ENCODE data around the gene XYLB. TPM values are rescaled to one million over a fixed set of nuclear protein-coding genes. Genes with fewer than 3 reads are reported as not detected.

Gene XYLB
- polyA plus RNA-seq, 1 of the 3 experiments (the other 2 are of a cell fraction), result 2.7 TPM

DNA sequence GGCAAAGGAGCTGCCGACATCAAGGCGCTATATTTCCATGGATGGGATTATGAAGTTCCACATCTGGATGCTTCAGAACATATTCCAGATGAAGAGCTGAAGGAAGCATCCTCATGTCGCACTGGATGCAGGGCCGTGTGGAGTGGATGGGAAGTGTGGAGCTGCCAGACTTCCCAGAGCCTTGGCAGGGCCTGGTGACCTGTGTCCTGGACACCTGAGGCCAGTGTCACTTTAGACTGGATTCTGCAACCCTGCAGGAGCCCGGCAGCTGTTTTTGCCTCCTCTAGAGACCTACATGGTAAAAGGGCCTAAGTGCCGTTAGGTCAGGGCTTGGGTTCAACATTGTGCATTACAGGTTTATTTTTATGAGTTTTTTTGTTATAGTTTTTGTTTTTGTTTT lies 11.3 kb upstream of the XYLB start:
- 80% methylated on average over 6 of the region's 6 CpGs for WGBS (ENCODE audit: low lambda C conversion rate)
- Histone ChIP-seq H3K9ac (no peak overlapping the region), H3K36me3 (replicated peaks in 1 of 2; ENCODE audit: control insufficient read depth in 1 of 2, insufficient read depth in 2 of 2, low read length in 1 of 2) (no peaks in the 10 kb centered on the region), H4K20me1 (ENCODE audit: insufficient read depth) (no peaks in the 10 kb centered on the region), H3K79me2 (ENCODE audit: insufficient read depth) (no peaks in the 10 kb centered on the region), H3K9me3 (no peaks in the 10 kb centered on the region), H3F3A (replicated peaks; ENCODE audit: insufficient read depth) (no peaks in the 10 kb centered on the region), H3K4me2 (no peak overlapping the region), H3K4me3 (ENCODE audit: low read depth in 2 of 2, low read length in 1 of 2) (no peak overlapping the region), H3K4me1 (ENCODE audit: control insufficient read depth in 1 of 2, insufficient read depth in 2 of 2, low read depth in 1 of 2, low read length in 1 of 2) (no peaks in the 10 kb centered on the region), H3K27ac (ENCODE audit: low read depth in 2 of 2, low read length in 1 of 2) (no peak overlapping the region), H3K9me2 (no peaks in the 10 kb centered on the region), H3K27me3 (ENCODE audit: insufficient read depth) (no peaks in the 10 kb centered on the region; the same call in 1 of the 2 replicates), H2AFZ (ENCODE audit: low read depth) (no peak overlapping the region)
- CTCF ChIA-PET, result interaction anchor here (0.8 to 4.4 kb wide), 3 partner anchors 11 to 20 kb away, joined by 3 to 27 read pairs (median 3); partner anchors contain the start of gene XYLB
- no peak for DNase-seq
- TF ChIP-seq GATA2 (CRISPR knock-in tag; IDR thresholded peaks at IDR 0.05) (no peak), TCF12 (IDR thresholded peaks at IDR 0.05) (no peak), EP300 (IDR thresholded peaks at IDR 0.05; ENCODE audit: borderline replicate concordance in 1 of 2, low read depth in 1 of 2, low read length in 1 of 2) (no peak), RXRA (IDR thresholded peaks at IDR 0.05; ENCODE audit: borderline replicate concordance, low read depth) (no peak), CHD2 (IDR thresholded peaks at IDR 0.05; ENCODE audit: low read length, partially characterized antibody) (no peak), MXI1 (IDR thresholded peaks at IDR 0.05; ENCODE audit: low read depth, low read length) (no peak), RCOR1 (IDR thresholded peaks at IDR 0.05; ENCODE audit: low read length) (no peak)
- TF ChIP-seq, protein P1, sequence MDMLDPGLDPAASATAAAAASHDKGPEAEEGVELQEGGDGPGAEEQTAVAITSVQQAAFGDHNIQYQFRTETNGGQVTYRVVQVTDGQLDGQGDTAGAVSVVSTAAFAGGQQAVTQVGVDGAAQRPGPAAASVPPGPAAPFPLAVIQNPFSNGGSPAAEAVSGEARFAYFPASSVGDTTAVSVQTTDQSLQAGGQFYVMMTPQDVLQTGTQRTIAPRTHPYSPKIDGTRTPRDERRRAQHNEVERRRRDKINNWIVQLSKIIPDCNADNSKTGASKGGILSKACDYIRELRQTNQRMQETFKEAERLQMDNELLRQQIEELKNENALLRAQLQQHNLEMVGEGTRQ (IDR thresholded peaks at IDR 0.05; ENCODE audit: borderline replicate concordance, low read depth, low read length), result no peak
- TF ChIP-seq, protein P2, sequence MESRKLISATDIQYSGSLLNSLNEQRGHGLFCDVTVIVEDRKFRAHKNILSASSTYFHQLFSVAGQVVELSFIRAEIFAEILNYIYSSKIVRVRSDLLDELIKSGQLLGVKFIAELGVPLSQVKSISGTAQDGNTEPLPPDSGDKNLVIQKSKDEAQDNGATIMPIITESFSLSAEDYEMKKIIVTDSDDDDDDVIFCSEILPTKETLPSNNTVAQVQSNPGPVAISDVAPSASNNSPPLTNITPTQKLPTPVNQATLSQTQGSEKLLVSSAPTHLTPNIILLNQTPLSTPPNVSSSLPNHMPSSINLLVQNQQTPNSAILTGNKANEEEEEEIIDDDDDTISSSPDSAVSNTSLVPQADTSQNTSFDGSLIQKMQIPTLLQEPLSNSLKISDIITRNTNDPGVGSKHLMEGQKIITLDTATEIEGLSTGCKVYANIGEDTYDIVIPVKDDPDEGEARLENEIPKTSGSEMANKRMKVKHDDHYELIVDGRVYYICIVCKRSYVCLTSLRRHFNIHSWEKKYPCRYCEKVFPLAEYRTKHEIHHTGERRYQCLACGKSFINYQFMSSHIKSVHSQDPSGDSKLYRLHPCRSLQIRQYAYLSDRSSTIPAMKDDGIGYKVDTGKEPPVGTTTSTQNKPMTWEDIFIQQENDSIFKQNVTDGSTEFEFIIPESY (IDR thresholded peaks at IDR 0.05; ENCODE audit: borderline replicate concordance, low read depth), result no peak
- POLR2A ChIA-PET, result no interaction called here

DNA sequence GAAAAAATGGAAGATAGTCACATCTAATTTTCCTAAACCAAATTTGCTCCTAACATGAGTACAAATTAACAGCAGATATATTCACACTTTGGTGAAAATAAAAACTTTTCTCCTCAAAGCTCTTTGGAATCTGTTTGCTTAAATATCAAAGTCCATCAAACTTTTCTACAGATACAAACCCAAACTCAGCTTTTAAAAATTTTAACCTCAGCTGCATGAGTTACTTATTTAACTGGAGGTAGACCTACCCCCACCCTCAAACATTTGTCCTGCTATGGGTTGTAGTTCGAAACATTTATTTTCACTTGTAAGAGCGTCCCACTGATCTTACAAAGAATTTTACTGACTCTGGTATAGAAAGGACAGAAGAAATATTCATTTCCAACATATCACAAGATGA lies 8.9 kb upstream of the XYLB start:
- DNase-seq, result no peak
- Histone ChIP-seq H4K20me1 (ENCODE audit: insufficient read depth) (no peaks in the 10 kb centered on the region), H3K36me3 (replicated peaks in 1 of 2; ENCODE audit: control insufficient read depth in 1 of 2, insufficient read depth in 2 of 2, low read length in 1 of 2) (no peaks in the 10 kb centered on the region), H3K27ac (ENCODE audit: low read depth in 2 of 2, low read length in 1 of 2) (no peak overlapping the region), H3K4me3 (ENCODE audit: low read depth in 2 of 2, low read length in 1 of 2) (no peak overlapping the region), H3K4me1 (ENCODE audit: control insufficient read depth in 1 of 2, insufficient read depth in 2 of 2, low read depth in 1 of 2, low read length in 1 of 2) (no peaks in the 10 kb centered on the region), H3K79me2 (ENCODE audit: insufficient read depth) (no peaks in the 10 kb centered on the region), H3K9me2 (no peaks in the 10 kb centered on the region), H3F3A (replicated peaks; ENCODE audit: insufficient read depth) (no peaks in the 10 kb centered on the region), H3K4me2 (no peak overlapping the region), H2AFZ (ENCODE audit: low read depth) (no peak overlapping the region), H3K9ac (no peak overlapping the region), H3K9me3 (no peaks in the 10 kb centered on the region), H3K27me3 (ENCODE audit: insufficient read depth) (no peaks in the 10 kb centered on the region; the same call in 1 of the 2 replicates)
- TF ChIP-seq CTCF (IDR thresholded peaks at IDR 0.05) (no peak), NFIC (IDR thresholded peaks at IDR 0.05; ENCODE audit: borderline replicate concordance) (no peak), EP300 (IDR thresholded peaks at IDR 0.05; ENCODE audit: borderline replicate concordance in 1 of 2, low read depth in 1 of 2, low read length in 1 of 2) (no peak)
- CTCF ChIA-PET, result interaction anchor here (1.5 to 2.4 kb wide), 2 partner anchors 9 to 24 kb away, joined by 3 to 15 read pairs; partner anchors contain the start of gene XYLB
- POLR2A ChIA-PET, result no interaction called here
- WGBS (ENCODE audit: low lambda C conversion rate), result 47% methylated on average over 2 of the region's 2 CpGs
